G401.6 (cell line): Measurements from ENCODE around the gene GPSM1.
"Not testable (repeated sequence)": the region's sequence is repeated elsewhere in the genome, so short reads cannot be mapped to it uniquely, and the experiment has no call there.

Source experiments
- FAIRE-seq: peaks from 2 replicates; lab custom pipeline; 2012; peaks lifted over from hg19 to GRCh38; lab: Jason Lieb, UNC

The GPSM1 gene

DNA sequence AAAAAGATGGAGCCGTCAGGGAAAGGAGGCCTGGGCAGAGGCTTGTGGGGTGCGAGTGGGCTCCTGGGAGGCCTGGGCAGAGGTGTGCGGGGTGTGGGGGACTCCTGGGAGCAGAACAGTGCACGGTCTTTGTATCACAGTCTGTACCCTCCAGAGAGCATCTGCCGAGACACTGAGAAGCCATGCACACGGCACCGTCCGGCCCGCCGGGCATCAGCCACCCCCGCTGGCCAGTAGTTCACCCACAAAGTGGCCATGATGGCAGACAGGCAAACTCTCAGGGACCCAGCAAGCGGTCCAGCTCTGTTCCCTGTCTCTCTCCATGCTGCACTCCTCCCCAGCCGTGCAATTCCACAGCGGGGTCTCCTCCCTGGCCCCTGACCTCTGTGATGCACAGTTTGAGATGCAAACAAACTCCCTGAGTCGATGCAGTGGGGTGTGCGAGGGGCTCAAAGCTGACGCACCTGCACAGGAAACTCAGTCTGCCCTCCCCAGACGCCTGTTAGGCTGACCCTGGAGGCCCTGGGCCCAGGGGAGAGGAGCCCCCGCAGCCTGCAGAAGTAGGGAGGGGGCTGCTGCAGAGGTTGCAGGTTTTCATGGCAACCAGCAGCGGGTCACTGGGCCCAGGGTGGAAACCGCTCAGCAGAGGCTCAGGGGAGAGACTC, 9.1 kb upstream of the GPSM1 start:
- FAIRE-seq, result no peak

- FAIRE-seq, result no peak
These were observed 8.5 kb upstream of the GPSM1 start for GRCh38 chr9:136318776-136319241.

DNA sequence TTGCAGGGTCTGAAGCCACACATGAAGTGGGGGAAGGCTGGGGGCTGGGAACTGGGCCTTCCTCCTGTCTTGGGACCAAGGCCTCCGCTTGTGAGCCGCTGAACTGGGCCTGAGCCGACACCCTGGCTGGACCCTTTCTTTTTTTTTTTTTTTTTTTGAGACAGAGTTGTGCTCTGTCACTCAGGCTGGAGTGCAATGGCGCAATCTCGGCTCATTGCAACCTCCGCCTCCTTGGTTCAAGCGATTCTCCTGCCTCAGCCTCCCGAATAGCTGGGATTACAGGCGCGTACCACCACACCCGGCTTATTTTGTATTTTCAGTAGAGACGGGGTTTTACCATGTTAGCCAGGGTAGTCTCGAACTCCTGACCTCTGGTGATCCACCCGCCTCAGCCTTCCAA, 8.1 kb upstream of the GPSM1 start:
- not testable (repeated sequence) for FAIRE-seq

- FAIRE-seq, result not testable (repeated sequence)
These were observed 7.4 kb upstream of the GPSM1 start for GRCh38 chr9:136319955-136320354.

- FAIRE-seq, result not testable (repeated sequence)
These were observed 6.4 kb upstream of the GPSM1 start for GRCh38 chr9:136320972-136321371.

GRCh38 chr9:136321561-136321960, 5.8 kb upstream of the GPSM1 start:
- no peak for FAIRE-seq

DNA sequence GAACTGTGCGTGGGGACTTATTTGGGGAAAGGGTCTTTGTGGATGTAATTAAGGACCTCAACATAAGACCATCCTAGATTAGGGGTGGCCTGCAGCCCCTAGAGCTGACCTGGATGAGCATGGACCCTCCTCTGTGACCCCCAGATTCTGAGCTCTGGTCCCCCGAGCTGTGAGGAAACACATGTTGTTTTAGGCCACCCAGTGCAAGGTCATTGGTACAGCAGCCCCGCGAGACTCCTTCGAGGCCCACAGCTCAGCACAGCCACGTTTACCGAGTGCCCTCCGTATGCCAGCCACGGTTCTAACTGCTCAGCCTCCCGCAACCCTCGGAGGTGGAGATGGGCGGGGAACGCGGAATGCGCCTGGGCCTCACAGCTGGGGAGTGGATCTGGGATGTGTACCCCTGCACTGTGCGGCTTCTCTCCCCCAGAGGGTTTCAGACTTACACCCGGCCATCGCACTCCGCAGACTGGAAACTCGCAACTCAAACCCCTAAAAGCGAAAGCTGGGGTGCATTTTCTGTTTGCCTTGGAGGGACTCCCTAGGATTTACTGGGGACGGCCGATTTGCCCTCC, 4.5 kb upstream of the GPSM1 start:
- FAIRE-seq, result no peak

- no peak for FAIRE-seq
These were observed 4.0 kb upstream of the GPSM1 start for GRCh38 chr9:136323371-136323789.

DNA sequence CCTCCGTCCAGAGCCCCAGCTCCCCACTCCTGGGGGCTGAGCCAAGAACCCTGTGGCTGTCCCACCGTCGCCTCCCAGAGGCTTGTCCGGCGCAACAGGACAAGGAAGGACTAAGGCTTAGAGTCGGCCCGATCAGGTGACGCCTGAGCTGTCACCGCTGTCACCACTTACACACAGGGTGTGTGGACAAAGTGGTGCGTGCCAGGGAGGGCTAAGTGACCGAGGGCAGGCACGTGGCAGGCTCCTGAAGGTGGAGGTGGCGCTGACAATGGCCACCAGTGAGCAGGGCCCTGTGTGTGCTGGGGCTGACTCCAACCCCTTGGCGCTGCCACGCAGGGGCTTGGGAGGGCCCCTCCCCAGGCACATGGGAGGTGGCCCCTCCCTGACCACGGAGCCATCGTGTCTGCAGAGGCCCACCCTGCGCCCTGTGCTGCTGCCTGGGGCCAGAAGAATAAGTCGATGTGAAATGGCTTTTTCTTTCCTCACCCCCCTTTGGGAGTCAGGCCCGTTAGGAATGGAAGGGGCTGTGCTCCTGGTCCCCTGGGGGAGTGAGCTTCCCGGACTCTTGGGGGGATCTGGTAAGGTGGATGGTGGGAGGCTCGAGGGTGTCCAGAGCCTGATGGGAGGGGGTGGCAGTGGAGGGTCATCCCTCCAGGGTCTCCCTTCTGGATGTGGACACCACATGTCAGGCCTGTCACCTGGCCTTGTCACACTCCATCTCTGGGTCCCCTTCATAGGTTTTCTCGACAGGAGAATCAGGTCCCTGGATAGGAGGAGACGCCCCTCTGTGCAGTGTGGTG, 2.6 kb upstream of the GPSM1 start:
- no peak for FAIRE-seq

DNA sequence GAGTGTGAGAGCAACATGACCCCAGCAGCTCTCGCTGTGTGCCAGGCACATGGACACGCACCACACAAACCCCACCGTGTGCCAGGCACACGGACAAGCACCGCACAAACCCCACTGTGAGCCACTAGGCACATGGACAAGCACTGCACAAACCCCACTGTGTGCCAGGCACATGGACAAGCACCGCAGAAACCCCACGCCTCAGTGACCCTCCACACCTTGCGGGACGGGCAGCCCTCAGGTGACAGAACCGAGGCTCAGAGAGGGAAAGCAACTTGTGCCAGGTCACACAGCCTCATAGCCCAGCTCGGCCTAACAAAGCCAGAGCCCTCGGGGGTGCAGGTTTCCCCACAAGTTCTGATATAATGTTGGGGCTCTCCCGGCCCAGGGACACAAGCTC, 2.0 kb upstream of the GPSM1 start:
- FAIRE-seq, result no peak

DNA sequence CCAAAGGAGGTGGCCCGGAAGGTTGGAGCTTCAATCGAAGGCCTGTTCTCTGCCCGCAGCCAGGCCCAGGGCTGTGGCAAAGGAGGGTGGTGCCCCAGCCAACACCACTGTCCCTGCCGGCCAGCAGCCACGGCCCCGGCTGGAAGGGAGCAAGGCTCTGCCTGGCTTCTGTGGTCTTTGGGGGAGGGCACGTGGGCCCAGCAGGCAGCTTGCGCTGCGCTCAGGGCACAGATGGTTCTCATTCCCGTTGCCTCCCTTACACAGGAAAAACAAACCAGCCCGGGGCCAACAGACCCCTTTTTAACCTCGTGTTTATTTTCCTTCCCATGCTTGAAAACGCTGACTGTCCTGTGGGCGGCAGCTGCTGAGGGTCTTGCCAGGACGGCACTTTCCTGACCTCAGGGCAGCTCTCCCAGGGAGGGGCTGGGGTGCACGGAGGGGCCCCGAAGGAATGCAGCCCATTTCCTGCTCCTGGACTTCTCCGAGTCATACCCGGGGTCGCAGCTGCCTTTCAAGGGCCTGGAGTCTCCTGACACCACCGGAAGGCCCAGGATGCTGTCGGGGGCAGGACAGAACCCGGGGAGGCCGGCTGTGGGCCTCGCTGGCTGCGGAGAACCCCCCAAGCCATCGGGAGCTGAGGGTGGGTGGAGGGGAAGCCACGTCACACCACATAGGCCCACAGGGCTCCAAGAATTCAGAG, 1.1 kb upstream of the GPSM1 start:
- FAIRE-seq, result no peak

DNA sequence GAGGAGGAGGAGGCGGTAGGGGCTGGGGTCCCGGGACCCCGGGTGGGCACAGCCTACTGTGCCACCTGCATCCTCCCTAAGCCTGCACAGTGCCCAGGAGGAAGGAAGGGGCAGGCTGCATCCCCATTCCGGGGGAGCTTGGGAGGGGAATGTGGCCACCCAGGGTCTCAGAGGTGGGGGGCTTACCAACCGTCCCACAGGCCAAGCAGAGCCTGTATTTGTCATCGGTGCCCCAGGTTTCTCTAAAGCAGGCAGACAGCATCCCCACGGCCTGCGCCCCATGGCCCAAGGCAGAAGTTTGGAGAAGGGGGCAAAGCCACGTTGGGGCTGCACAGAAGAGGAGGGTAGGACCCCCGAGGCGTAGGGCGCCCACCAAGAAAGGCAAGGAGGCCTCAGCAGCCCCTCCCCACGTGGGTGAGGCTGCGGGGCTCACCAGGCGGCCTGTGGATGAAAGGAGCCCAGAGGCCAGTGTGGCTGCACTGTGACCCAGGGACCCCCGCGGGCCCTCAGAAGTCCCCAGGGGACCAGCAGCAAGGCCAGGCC, 507 bp upstream of the GPSM1 start:
- no peak for FAIRE-seq

GRCh38 chr9:136328011-136328621, 777 bp downstream of the GPSM1 start:
- FAIRE-seq, result no peak

- FAIRE-seq, result no peak
These were observed 1.3 kb downstream of the GPSM1 start for GRCh38 chr9:136328622-136329041.

GRCh38 chr9:136329211-136329627, 1.9 kb downstream of the GPSM1 start:
- FAIRE-seq, result no peak

DNA sequence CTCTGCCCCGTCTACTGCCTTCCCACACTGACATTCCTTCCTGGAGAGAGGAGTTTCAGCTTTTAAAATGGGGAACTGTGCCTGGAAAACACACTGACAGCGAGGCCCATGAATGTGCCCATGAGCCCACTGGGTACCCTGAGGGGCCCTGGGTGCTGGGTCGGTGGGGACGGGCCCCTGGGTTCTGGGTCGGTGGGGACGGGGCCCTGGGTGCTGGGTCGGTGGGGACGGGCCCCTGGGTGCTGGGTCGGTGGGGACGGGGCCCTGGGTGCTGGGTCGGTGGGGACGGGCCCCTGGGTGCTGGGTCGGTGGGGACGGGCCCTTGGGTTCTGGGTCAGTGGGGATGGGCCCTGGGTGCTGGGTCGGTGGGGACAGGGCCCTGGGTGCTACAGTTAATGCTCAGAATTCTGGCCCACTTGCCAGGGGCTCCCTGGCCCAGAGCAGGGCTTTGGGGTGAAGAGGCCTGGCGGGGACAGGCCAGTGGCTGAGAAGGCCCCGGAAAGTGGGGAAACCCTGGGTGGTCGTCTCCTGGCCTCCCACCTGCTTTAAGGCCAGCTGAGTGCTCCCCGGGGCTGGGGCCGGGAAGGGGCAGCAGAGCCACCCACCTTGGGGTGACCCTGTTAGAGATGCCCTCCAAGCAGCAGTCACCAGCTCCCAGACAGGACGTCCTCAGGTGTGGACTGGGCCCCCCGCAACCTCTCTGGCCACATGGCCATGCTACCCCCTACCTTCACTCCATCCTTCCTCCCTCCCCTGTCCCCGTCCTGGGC, 2.5 kb downstream of the GPSM1 start:
- FAIRE-seq, result no peak

DNA sequence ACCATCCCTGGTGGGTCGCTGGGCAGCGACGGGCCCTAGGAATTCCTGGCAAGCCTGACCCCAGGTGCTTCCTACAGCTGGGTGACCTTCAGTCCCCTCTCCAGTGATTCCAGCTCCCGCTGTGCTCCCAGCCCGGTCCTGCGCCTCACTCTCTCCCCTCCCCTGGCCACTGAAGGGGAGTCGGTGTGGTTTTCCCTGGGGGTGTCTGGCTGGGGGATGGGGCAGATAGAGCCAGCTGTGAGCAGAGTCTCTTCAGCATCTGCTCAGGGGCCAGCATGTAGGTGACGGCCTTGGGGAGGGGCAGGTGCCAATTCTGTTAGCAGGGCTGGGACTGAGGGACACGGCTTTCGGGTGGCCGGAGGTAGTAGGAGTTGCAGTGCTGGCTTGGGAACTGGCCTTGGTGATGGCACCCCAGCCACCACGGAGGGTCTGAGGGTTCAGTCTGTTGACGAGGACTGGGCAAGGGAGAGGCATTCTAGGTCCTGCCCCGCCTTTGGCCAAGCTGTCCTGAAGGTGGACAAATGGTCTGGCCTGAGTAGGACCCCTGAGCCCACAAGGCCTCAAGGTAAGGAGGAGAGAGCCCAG, 3.2 kb downstream of the GPSM1 start:
- no peak for FAIRE-seq

DNA sequence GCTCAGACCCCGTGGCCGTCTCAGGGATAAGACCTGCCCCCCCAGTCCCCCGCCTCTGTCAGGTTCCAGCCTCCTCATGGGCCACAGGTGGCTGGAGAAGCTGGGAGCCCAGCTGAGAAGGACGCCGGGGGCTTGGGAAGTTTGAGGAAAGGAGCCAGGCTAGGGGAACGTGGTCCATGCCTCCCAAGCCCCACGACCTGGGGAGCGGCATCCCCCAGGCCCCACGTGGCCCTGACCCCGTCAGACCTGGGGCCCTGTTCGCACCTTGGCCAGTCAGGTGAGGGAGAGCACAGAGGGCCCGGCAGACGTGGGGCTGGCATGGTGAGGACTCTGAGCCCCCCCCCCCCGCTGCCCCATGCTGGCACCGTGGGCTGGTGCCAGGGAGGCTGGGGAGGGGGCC, 3.7 kb downstream of the GPSM1 start:
- FAIRE-seq, result no peak

DNA sequence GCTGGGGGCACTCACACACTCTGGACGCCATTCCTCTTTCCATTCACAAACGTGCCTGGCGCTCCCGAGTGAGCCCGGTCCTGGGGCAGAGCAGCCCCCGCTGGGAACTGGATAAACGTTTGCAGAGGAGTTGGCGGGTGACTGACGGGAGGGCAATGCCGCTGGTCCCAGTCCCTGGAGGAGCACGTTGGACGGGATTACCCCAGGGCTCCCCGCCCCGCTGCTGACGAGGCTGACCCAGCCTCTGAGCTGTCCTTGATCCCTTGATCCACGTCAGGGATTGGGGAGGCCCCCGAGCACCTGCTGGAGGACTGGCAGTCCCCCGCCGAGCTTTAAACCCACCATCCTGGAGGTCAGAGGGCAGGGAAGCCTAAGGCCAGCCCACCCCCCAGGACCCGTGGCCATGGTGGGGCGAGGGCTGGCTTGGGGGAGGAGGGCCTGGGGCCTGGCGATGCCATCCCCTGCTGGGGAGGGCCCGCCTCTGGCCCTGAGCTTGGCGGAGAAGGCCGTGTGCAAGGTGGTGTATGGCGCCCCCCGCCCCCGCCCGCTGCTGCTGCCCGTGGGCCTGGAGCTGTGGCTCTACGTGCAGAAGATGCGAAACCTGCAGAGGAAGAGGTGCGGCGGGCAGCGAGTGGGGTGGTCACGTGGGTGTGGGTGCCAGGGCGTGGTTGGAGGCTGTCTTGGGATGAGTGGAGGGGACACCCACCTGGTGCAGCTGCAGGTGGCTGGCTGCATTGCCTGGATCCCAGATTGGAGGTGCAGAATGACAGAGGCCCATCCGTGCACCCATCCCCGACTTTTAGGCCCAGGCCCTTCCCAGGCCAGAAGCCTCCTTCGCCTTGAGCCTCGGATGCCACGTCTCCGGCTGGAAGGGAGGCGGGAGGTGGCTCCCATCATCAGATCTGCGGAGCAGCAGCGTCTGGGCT, 4.5 kb downstream of the GPSM1 start:
- FAIRE-seq, result no peak
